Measurements from ENCODE around the gene ZNF91.
"Not testable (repeated sequence)": the region's sequence is repeated elsewhere in the genome, so short reads cannot be mapped to it uniquely, and the experiment has no call there.

ZNF91 gene

DNA sequence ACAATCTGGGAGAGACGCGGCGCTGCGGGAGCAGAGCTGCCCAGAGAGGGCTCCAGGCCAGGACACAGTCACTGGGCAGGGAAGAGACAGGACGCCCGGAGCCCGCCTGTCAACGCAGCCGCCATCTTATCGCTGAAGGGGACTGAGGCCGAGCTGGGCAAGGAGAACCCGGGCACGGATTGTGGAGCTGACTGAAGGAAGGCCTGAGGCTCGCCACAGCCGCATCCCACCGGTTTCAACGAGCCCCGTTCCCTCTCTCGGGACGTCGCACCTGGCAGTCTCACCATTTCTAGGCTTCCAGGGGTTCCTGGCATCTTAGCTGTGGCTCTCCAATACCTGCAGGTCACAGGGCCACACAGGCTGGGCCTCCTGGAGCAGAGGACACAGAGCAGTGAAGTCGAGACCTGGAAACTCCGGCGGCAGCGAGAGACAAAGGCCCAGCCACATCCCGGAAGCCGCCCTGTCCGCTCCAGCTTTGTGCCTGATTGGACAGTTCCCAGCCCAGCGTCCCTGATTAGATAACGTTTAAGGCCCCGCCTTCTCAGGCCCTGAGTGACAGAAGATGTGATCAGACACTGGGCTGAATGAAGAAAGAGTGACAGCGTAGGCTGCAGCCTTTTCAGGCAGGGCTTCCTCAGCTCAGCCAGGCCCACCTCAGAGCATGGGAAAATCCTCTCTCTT is at the start of gene ZNF91:
ZNF91 (minus strand) TSS at position 431 of the 681 bp plus-strand sequence; CDS start at position 314, 117 bp downstream.
- DNase-seq (ENCODE audit: low spot score) = peak; percentile 91

DNA sequence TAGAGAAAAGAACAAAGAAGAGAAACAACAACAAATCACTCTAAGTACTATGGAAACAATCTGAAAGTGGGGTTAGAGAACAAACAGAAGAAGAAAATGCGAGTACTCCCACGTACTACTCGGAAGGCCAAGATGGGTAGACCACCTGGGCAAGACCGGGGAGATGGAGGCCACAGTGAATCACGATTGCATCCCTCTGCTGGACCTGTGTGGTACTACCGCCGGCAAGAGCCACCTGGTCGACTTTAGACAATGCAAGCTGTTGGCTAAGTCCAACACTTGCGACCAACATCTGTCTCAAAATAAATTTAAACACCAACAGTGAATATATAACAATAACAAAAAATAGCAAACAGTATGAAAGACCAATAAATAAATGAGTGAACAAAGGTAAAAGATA is 45.5 kb upstream of the ZNF91 start:
- no peak for DNase-seq (ENCODE audit: low spot score)

- DNase-seq (ENCODE audit: low spot score) = no peak
These were observed 44.9 kb upstream of the ZNF91 start for GRCh38 chr19:23440207-23440606.

DNA sequence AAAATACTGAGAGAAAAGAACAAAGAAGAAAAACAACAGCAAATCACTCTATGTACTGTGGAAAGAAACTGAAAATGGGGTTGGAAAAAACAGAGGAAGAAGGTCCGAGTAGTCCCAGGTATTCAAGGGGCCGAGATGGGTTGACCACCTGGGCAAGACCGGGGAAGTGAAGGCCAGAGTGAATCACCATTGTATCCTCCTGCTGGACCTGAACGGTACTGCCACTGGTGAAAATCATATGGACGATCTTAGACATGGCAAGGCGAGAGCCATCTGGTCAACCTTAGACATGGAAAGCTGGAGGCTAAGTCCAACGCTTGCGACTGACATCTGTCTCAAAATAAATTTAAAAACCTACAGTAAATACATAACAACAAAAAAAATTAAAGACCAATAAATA is 44.4 kb upstream of the ZNF91 start:
- no peak for DNase-seq (ENCODE audit: low spot score)

DNA sequence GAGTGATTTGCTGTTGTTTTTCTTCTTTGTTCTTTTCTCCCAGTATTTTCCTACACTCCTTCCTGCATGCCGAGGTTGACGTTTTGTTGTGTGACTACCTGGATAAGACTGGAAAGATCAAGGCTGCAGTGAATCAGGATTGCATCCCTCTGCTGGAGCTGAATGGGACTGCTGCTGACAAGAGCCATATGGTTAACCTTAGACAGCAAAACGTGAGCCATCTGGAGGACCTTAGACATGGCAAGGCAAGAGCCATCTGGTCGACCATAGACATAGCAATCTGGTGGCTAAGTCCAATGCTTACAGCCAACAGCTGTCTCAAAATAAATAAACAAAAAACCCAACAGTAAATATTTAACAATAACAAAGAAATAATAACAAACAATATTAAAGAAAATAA is 42.6 kb upstream of the ZNF91 start:
- DNase-seq (ENCODE audit: low spot score) = no peak

GRCh38 chr19:23436944-23437343 is 41.7 kb upstream of the ZNF91 start:
- DNase-seq (ENCODE audit: low spot score) = no peak

DNA sequence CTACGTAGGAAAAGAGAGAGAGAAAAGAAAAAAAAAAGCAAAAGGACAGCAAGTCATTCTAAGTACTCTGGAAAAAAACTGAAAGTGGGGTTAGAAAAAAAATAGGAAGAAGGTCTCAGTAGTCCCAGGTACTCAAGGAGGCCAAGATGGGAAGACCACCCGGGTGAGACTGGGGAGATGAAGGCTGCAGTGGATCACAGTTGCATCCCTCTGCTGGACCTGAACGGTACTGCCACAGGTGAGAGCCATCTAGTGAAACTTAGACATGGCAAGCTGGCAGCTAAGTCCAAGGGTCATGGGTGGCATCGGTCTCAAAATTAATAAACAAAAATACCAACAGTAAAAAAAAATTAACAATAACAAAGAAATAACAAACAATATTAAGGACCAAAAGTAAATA is 41.0 kb upstream of the ZNF91 start:
- DNase-seq (ENCODE audit: low spot score) = no peak

DNA sequence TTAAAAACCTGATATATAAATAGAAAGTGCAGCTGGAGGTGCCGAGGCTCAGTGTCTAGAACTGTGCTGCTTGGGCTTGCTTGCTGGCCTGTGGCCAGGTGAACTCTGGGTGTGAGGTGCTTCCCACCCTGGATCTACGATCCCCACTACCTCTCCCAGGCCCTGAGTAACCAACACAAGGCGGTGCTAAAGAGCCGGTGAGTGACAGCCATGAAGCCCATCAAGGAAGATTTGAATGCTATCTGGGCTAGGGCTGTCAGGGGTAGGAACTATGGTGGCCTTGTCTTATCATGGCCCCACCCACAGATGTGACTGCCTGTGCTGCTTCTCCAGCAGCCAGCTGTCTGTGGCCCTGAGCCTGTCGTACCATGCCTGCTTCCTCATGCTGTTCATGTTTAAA is 25.6 kb upstream of the ZNF91 start:
- no peak for DNase-seq (ENCODE audit: low spot score)

- DNase-seq (ENCODE audit: low spot score) = not testable (repeated sequence)
These were observed 24.0 kb upstream of the ZNF91 start for GRCh38 chr19:23419261-23419660.

DNA sequence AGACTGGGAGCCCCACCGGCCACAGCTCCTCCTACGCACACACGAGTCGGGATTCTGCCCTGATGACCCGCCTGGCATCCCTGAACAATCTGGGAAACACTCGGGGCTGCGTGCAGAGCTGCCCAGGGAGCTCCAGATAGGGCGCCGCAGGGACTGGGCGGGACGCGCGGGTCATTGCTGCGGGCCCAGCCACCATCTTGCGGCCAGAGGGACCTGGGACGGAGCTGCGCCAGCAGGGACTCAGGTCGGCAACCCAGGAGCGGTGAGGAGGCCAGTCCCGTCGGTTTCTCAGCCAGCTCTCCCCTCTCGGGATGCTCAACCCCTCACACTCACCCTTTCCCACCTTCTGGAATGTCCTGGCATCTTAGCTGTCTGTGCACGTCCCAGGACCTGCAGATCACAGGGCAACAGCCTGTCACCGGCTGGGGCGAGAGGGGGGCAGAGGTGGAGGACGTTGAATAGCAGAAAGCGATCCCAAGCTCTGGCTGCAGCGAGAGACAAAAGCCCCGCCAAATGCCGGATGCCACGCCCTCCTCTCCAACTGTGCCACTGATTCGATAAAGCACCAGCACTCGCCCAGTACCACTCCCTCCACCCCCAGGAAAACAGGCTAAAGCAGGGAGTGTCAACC is 20.4 kb upstream of the ZNF91 start:
- peak; percentile 34 for DNase-seq (ENCODE audit: low spot score)

GRCh38 chr19:23415034-23415433 is 19.8 kb upstream of the ZNF91 start:
- no peak for DNase-seq (ENCODE audit: low spot score)

DNA sequence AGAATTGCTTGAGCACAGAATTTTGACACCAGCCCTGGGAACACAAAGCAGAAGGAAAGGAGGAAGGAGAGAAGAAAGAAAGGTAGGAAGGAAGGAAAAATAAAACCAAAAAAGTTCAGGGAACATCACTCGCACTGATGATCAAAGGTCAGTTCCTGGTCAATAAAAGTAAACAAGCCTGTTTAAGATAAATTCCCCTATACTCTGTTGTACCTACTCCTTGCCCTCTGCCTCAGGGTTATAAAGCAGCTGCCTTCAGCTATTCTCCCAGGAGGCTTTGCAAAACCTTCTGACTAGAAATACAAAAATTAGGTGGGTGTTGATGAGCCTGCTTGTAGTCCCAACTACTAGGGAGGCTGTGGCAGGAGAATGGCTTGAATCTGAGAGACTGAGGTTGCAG is 14.9 kb upstream of the ZNF91 start:
- DNase-seq (ENCODE audit: low spot score) = no peak

DNA sequence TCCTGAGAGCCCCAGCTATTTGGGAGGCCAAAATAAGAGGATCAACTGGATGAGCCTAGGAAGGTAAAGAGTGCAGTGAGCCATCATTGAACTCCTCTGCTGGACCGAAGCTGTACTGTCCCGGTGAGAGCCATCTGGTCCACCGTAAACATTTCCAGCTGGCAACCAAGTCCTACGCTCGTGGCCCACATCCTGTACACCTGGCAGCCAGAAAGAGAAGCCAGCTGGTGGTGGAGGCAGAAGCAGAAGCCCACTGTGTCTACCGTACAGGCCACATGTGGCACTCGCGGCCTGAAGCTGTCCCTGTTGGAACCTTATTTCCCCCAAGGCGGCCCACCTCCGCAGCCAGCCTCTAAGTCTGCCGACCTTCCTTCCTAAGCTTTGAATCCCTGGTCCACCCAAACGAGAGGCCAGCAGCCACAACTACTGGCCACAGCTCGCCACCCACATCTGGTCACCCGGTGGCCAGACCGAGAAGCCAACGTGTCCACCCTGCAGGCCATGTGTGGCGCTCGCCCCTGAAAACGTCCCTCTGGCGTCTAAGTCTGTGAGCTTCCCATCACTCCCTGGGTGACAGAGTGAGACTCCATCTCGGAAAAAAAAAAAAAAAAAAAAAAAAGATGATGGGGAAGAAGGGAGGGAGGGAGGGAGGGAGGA is 14.2 kb upstream of the ZNF91 start:
- DNase-seq (ENCODE audit: low spot score) = no peak

DNA sequence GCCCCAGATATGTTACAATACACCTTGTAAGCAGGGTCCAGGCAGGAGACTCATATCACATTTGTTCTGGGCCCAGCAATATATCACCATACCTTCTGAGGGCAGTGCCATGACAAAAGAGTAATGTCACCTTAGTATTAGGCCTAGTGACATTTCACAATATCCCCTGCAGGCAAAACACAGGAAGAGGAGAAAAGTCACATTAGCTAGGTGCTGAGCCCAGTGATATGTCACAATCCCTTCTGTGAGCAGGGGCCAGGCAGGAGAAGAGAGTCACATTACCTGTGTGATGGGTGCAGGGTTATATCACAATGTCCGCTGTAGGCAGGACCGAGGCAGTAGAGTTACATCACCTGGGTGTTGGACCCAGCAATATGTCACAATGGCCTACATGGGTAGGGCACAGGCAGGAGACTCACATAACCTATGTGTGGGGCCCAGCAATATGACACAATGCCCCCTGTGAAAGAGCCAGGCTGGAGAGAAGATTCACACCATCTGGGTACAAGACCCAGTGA is 12.4 kb upstream of the ZNF91 start:
- DNase-seq (ENCODE audit: low spot score) = no peak

DNA sequence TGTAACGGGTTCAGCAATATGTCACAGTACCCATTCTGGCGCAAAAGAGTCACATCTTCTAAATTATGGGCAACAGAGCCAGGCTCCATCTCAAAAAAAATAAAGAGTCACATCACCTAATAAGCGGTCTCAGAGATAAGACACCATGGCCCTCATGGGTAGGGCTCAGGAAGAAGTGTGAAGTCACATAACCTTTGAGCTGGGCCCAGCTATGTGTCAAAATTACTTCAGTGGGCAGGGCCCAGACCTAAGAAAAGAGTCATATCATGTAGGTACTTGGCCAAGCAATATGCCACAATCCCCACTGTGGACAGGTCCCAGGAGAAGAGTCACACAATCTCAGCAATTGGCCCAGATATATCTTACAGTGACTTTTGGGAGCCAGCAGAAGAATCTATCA is 11.4 kb upstream of the ZNF91 start:
- no peak for DNase-seq (ENCODE audit: low spot score)

- no peak for DNase-seq (ENCODE audit: low spot score)
These were observed 10.8 kb upstream of the ZNF91 start for GRCh38 chr19:23406091-23406490.

GRCh38 chr19:23404676-23405075 is 9.4 kb upstream of the ZNF91 start:
- DNase-seq (ENCODE audit: low spot score) = no peak

GRCh38 chr19:23403581-23404324 is 8.5 kb upstream of the ZNF91 start:
- no peak for DNase-seq (ENCODE audit: low spot score)

DNA sequence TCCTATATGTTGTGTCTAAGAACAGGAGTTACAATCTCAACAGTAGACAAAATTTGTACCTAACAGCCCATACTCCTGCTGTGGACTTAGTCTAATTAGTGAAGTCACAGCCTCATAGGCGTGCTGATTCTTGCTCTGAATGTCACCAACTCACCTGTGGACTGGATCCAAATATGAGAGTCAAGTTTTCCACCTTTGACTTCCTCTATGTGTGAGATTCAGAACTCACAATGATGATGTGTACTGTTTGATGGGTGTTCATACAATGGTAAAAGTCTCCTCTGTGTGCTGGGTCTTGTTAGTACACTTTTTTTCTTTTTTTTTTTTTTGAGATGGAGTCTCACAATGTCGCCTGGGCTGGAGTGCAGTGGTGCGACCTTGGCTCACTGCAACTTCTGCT is 7.8 kb upstream of the ZNF91 start:
- DNase-seq (ENCODE audit: low spot score) = no peak

DNA sequence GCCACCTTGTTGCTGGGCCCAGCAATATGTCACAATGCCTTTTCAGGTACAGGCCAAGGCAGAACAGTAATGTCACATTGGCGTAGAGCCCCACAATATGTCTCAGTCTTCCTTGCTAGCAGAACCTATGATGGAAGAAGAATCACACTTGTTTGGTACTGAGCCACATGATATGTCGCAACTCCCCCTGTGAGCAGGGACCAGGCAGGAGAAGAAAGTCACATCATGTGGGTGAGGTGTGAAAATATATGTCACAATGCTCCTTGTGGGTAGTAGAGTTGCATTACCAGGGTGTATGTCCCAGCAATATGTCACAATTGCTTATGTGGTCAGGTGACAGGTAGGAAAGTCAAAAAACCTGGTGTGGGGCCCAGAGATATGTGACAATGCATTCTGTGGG is 7.1 kb upstream of the ZNF91 start:
- no peak for DNase-seq (ENCODE audit: low spot score)

GRCh38 chr19:23401086-23401610 is 5.9 kb upstream of the ZNF91 start:
- DNase-seq (ENCODE audit: low spot score) = no peak

- no peak for DNase-seq (ENCODE audit: low spot score)
These were observed 4.2 kb upstream of the ZNF91 start for GRCh38 chr19:23399443-23399842.

Data from GM03348 (cell line).